IPS DF 4.7 (cell line): ENCODE data around the gene RAD51B.

ENCODE experiments used
- DNase-seq: peaks from one replicate; pipeline ENCODE4 v3.0.0-alpha.2; 2013; ENCODE audit warnings: low spot score; ENCODE audit errors: extremely low read depth

RAD51B gene

GRCh38 chr14:68141281-68142088 is 321.9 kb downstream of the RAD51B start:
- no peak for DNase-seq

GRCh38 chr14:68143341-68143841 is 323.8 kb downstream of the RAD51B start:
- no peak for DNase-seq

- DNase-seq: no peak
These were observed 324.6 kb downstream of the RAD51B start for GRCh38 chr14:68144051-68144681.

GRCh38 chr14:68145036-68145435 is 325.5 kb downstream of the RAD51B start:
- no peak for DNase-seq

DNA sequence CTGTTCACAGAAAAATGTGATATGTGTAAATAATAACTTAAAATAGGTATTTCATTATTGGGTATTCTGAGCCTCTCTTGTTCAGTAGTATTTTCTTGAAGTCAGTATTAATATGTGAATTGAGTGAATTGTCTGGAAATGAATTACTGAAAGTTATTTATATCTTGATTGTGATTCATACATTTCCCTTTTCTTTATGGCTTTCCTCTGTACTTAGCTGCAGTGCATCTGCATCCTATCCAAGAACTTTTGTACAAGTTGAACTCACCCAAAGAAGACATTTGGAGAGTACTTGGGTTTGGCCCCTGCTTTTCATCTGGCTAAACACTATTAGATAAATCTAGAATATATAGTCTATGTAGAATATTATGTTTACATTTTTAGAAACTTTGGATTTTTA is 326.0 kb downstream of the RAD51B start:
- DNase-seq: no peak

DNA sequence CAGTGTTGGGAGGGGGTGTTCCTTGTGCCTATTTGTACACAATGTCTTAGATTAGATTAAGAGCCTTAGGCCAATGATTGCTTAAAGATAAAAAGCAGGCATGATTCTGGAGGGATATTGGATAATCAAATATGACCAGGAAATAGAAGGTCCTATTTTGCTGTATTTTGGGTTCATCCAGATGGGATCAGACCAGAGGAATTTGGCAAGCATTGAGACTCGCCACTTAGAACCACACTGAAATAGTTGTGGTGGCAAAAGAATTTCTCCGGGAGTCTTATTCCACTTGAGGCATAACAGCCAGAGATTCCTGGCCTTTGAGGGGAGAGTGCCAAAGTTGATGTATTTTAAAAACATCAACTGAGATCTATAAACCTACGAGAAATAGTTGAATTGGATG is 327.2 kb downstream of the RAD51B start:
- no peak for DNase-seq

GRCh38 chr14:68147303-68147702 is 327.7 kb downstream of the RAD51B start:
- no peak for DNase-seq

DNA sequence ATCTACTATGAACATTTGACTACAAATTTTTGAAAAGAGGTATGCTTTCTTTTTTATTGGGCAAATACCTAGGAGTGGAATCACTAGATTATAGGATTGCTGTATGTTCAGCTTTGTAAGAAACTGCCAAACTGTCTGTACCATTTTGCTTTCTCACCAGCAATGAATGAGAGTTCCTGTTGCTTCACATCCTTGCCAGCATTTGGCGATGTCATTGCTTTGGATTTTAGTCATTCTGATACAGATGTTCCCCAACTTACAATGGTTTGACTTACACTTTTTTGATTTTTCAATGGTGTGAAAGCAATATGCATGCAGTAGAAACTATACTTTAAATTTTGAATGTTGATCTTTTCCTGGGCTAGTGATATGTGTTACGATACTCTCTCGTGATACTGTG is 328.7 kb downstream of the RAD51B start:
- no peak for DNase-seq

DNA sequence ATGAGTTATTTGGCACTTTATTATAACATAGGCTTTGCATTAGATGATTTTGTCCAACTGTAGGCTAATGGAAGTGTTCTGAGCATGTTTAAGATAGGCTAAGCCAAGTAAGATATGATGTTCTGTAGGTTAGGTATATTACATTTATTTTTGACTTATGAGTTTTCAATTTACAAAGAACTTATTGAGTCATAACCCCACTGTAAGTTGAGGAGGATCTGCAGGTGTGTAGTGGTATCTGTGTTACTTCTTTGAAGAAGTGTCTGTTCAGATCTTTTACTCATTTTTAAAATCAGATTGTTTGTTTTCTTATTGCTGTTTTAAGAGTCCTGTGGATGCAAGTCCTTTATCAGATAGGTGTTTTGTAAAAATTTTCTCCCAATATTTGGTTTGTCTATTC is 329.2 kb downstream of the RAD51B start:
- DNase-seq: no peak

DNA sequence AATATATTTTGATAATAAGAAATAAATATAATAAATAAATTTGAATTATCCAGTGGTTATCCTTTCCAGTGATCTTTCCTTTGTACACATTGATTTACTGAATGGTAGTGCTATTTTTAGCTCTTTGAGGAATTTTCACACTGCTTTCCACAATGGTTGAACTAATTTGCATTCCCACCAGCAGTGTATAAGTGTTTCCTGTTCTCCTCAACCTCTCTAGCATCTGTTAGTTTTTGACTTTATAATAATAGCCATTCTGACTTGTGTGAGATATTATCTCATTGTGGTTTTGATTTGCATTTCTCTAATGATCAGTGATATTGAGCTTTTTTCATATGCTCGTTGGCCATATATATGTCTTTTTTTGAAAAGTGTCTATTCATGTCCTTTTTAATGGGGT is 333.7 kb downstream of the RAD51B start:
- DNase-seq: no peak

GRCh38 chr14:68154275-68154674 is 334.7 kb downstream of the RAD51B start:
- no peak for DNase-seq

DNA sequence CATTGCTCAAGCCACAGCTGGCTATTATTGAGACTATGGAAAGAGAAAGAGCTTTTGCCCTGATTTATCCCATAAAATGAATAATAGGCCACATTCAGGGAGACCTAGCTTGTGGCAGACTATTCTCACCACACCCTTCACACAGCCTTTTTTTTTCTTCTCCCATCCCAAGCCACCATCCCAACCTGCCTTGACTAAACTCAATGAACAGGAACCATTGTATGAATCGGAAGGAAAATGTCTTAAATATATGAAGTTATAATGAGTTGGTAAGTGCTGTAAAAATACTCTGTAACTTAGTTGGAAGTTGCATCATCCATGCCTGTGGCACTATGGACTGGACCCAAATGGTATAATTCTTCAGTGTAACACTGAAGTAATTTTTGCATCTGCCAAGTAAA is 338.4 kb downstream of the RAD51B start:
- DNase-seq: no peak

- no peak for DNase-seq
These were observed 339.1 kb downstream of the RAD51B start for GRCh38 chr14:68158640-68159039.

DNA sequence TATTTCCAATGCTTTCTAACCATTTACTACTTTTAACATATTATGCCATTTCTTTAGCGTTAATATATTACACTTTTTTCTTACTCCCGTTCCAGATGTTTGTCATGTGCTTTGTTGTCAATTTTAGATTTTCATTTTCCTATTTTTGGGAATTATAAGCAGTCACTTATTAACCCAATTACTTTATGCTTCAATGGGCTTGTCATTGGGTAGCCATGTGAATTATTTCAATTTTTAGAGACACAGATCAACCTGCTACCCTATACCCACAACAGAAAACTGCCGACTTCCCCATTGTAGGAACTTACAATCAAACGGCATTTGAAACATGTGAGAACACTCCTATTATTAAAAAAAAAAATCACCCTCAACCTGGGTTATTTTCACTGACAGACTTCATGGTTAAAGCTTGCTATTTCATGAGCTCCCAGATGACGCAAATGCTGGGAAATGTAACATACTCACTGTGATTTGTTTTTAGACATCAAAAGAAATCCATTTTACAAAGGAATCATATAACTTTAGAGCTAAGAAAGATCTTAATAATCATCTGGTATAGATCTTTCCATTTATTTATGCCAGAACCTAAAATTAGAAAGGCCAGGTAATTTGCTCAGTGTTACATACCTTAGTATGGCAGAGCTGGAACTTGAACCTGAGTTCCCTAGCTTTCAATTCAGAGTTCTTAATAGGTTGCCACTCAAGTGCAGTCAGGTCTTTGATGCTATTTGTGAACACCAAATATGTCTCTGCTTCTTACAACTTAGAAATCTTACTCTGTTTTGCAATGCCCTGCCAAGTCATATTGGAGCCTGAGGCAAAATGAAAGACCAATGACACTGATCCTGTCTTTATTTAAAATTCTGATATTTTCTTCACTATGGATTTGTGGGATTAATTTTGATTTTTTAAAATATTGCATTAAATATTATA is 340.4 kb downstream of the RAD51B start:
- no peak for DNase-seq

DNA sequence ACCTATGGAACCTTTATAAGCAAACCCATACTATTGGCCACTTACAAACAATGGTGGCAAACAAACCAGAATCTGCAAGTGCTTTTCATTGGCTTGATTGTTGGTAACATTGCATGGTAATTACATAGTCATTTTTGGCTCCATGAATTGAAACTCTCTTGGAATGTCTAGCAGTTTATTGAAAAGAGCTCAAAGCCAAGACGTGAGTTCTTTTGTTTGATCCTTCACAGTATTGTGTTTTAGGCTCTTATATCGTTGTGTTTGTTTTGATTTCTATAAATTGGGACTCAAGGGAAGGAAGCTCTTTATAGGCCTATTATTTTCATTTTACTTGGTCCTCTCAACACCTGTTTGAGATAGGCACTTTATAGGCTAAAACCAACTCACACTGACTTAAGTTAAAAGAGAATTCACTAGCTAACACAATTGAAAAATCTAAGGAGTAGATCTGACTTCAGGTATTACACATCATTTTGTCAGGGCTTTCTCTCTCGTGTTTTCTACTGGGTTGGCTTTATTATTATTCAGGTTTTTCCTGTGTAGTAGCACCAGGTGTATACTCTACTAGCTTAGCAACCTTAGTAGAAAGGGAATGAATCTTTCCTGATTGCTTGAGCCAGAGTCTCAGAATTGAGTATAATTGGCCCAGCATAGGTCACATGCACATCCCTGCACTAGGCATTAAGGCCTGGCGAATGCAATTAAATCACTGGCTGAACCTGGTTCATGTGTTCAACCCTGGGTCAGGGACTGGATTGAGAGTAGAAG is 341.4 kb downstream of the RAD51B start:
- DNase-seq: no peak

- no peak for DNase-seq
These were observed 343.3 kb downstream of the RAD51B start for GRCh38 chr14:68162887-68163286.

- DNase-seq: no peak
These were observed 345.1 kb downstream of the RAD51B start for GRCh38 chr14:68164711-68165113.

DNA sequence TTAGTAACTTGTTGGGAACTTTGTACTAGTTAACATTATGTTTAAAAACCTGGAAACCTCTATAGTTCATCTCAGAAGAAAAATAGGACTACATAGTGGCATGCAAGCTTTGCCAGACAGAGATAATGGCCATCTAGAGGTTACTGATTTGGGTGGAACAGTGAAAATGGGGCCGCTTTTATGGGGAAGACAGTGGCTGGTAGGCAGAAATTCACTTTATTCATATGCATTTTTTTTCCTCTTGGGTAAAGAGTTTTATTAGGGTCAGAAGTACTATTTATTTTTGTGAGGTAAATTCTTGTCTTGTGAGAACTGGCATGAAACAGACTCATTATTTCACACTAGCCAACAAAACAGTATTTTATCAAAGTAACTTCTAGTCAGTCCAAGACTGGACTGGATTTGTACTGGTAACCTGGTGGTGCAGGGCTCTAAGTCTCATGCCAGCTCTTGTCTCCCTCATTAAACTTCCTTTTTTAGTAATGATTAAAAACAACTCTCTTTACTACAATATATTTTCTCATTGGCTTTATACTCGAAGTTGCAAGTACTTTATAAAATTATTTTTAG is 345.8 kb downstream of the RAD51B start:
- DNase-seq: no peak

- no peak for DNase-seq
These were observed 347.3 kb downstream of the RAD51B start for GRCh38 chr14:68166731-68167382.
